Motor neuron (in vitro differentiated cells): ENCODE data around the gene KCNMB3. TPM values are rescaled to one million over a fixed set of nuclear protein-coding genes. Genes with fewer than 3 reads are reported as not detected.
"Not testable (repeated sequence)": the region's sequence is repeated elsewhere in the genome, so short reads cannot be mapped to it uniquely, and the experiment has no call there.

ENCODE experiments used
- ATAC-seq, 8 experiments: fragments of 200-7000 bp; cut with Tn5 transposase; replicated peaks in 6 of 8; 2 replicates each; pipeline ENCODE4 v1.8.0; 2021; ENCODE audit warnings: mild to moderate bottlenecking in 8 of 8, moderate library complexity in 8 of 8
- H3K27ac ChIP-seq, 2 donors: fragments of 250-450 bp; sonication (Bioruptor Pico); 2 replicates each; pipeline ENCODE4 v1.9.0; 2021; ENCODE audit warnings: antibody characterized with exemption in 2 of 2, mild to moderate bottlenecking in 2 of 2, moderate library complexity in 1 of 2
- H3K4me1 ChIP-seq, 2 donors: fragments of 250-450 bp; sonication (Bioruptor Pico); replicated peaks in 1 of 2; 2 replicates each; pipeline ENCODE4 v1.6.1; 2021; ENCODE audit warnings: antibody characterized with exemption in 2 of 2, mild to moderate bottlenecking in 2 of 2, moderate library complexity in 1 of 2
- H3K4me3 ChIP-seq, 5 donors: fragments of 250-450 bp; sonication (Bioruptor Pico); 2 replicates each; pipeline ENCODE4 v1.9.0; 2021; ENCODE audit warnings: antibody characterized with exemption in 5 of 5, mild to moderate bottlenecking in 5 of 5, moderate library complexity in 4 of 5
- WGBS, 10 experiments: fragments of 450-650 bp; shearing (Covaris generic); methylation state at CpG; one replicate each; pipeline ENCODE4 v1.0.0; 2022; 5-methylcytosine and 5-hydroxymethylcytosine counted together
- in situ Hi-C, 9 experiments: fragments of 400-800 bp; cut with MboI; loops; one replicate each; pipeline ENCODE4 v1.15.0; 2021; ENCODE audit warnings: low sequenced_read_pairs in 9 of 9, low pct_unique_long_range_greater_than_20kb in 2 of 9; ENCODE audit not compliant: unreplicated experiment in 9 of 9
- total RNA-seq, 8 experiments: library from RNA; unstranded; fragments of 300-600 nt; gene quantifications; 2 replicates each; pipeline versions ENCODE4 v1.2.3 to v1.2.4, GENCODE V29; 2022

Gene KCNMB3
- total RNA-seq, 8 experiments from 2014 or later, result 1.4 to 3.4 (median 2.3) TPM

DNA sequence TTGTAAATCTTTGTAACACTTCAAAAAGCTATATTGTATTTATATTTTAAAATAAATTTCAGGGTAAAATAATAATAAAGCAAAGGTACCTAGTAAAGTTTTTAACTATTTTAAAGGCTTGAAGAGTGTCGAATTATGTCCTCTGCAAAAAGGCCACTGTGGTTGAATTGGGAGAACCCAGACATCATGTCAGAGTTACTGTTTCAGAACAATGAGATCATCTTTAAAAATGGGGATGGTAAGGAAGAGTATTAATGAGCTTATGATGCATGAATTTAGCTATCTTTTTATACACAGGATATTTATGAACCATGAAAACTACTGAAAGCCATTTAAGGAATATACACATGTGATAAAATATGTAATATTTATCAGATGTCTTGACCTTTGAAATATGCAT is 26.3 kb downstream of the KCNMB3 start:
- ATAC-seq, result no peak
- no peak overlapping the region for H3K4me3 ChIP-seq
- in situ Hi-C loops, result no loop called here
- peaks cover 3 to 4% of the 10 kb centered on the region in 2 donors for H3K4me1 ChIP-seq
- H3K27ac ChIP-seq, result no peak overlapping the region
- 85 to 100% (median 100%) methylated on average over 1 of the region's 1 CpG; no CpG with 5 or more reads in 1 of the 10 experiments for WGBS, 10 experiments

DNA sequence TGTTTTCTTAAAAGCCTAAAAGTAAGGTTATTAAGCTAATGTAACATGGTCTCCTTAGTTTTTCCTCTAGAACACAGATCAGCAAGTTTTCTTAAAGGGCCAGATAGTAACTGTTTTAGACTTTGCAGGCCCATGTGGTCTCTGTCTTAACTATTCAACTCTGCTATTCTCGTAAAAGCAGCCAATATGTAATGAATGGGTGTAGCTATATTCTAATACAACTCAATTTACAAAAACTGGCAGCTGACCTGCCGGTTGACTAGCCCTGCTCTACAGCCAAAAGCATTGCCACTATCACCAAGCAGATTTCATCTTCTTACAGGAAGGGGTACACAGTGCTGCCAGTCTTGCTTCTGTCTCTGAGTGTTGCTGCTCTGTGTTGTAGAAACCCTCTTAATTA is 27.4 kb downstream of the KCNMB3 start:
- Histone ChIP-seq H3K4me3 (no peak overlapping the region), H3K4me1 (no peaks in the 10 kb centered on the region), H3K27ac (no peak overlapping the region)
- peak in 3 of 8 experiments; percentile 99 for ATAC-seq
- in situ Hi-C loops, result no loop called here
- WGBS, 10 experiments, result 0 to 100% (median 45%) methylated on average over 1 to 2 of the region's 2 CpGs; no CpG with 5 or more reads in 2 of the 10 experiments

DNA sequence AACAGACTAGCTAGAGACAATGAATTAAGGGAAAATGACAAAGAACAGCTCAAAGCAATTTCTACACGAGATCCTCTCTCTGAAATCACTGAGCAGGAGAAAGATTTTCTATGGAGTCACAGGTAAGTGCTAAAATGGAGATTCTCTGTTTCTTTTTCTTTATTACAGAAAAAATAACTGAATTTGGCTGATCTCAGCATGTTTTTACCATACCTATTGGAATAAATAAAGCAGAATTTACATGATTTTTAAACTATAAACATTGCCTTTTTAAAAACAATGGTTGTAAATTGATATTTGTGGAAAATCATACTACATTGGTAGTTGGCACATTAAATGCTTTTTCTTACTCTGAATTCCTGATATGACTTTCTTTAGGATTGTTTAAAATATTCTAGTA is 32.7 kb downstream of the KCNMB3 start:
- ATAC-seq, H3K4me3 ChIP-seq, in situ Hi-C loops, H3K27ac ChIP-seq, H3K4me1 ChIP-seq: not testable (repeated sequence)
- WGBS, 10 experiments, result 67 to 100% (median 86%) methylated on average over 1 of the region's 1 CpG; no CpG with 5 or more reads in 6 of the 10 experiments

DNA sequence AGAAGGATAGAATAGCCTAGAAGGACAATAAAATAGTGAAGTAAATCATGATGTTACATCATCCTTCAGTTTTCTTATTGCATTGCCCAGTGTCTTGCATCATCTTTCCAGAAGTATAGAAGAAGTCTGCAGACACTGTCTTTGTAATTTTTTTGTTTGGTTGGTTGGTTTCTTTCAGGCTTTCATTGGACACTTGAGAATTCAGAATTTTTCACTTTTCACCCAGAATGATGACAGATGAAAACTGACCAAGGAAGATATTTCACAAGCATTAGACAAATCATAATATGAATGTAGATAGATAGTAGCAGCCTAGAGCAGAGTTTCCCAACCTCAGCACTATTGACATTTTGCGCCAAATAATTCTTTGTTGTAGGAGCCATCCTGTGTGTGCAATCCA is 35.4 kb downstream of the KCNMB3 start:
- peak in 1 of 8 experiments; percentile 31 for ATAC-seq
- H3K4me3 ChIP-seq, H3K27ac ChIP-seq, H3K4me1 ChIP-seq, in situ Hi-C loops: not testable (repeated sequence)
- no CpG with 5 or more reads among the region's 1 CpG for WGBS, 10 experiments

DNA sequence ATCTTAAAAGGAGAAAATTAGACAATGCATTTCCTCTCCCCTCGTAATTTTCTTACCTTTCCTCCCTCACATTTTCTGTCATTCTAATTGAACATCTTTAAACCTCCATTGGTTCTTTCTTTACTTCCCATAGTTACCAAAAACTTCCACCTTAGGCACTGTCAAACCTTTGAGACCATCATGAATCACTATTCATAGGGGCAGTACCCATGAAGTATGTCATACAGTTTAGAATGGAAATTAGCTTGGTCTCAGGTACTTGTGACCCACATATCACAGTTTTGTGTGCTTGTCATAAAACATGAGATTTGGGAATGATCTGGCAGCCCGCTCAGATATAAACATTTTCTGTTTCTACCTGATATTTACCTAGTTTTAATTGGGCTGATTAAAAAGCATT is 50.1 kb downstream of the KCNMB3 start:
- 83 to 100% (median 94%) methylated on average over 1 to 2 of the region's 2 CpGs for WGBS, 10 experiments
- in situ Hi-C loops, result no loop called here

DNA sequence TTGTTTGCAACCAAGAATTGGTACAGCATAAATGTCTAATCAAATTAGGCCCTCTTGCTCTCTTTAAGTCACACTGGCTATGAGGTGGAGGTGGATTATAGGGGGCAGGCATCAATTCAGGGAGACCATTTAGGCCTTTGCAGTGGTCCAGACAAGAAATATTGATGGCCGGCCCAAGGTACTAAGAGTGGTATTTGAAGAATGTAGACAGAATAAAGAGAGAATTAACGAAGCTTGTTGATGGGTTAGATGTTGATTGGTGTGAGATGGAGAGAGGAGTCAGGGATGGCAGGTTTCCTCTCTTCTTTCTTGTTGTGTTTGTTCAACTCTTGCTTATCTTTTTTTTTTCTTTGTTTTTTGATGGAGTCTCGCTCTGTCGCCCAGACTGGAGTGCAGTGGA is 54.2 kb downstream of the KCNMB3 start:
- Histone ChIP-seq H3K27ac (no peak overlapping the region), H3K4me3 (no peak overlapping the region), H3K4me1 (no peaks in the 10 kb centered on the region)
- in situ Hi-C loops, result no loop called here
- WGBS, 10 experiments, result 40 to 100% (median 92%) methylated on average over 1 to 3 of the region's 4 CpGs; no CpG with 5 or more reads in 2 of the 10 experiments
- ATAC-seq, result no peak

More for the DNA sequence above, 50.1 kb downstream of the KCNMB3 start:
- no peak overlapping the region for H3K27ac ChIP-seq
- H3K4me1 ChIP-seq, result no peaks in the 10 kb centered on the region
- no peak overlapping the region for H3K4me3 ChIP-seq
- no peak for ATAC-seq

DNA sequence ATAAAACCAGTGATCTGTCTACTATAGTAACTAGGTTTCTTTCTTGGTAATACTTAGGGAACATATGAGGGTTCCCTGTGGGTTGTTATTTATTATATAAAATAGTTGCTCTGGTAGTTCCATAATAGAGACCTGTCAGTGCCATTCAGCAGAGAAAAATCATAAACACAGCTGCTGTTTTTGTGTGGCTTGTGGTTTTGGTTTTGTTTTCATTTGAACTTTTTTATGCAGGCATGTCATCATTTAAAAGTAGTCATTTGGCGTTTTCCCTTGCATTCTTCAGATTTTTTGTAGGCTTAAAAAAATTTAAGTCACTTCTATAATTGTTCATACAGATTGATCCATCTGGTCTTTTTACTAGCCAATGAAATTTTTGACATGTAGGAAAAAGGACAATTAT is 54.8 kb downstream of the KCNMB3 start:
- H3K27ac ChIP-seq, result no peak overlapping the region
- WGBS, 10 experiments, result 0 to 100% (median 85%) methylated on average over 1 of the region's 1 CpG
- no peaks in the 10 kb centered on the region for H3K4me1 ChIP-seq
- no peak overlapping the region for H3K4me3 ChIP-seq
- ATAC-seq, result peak in 3 of 8 experiments; percentile 24 to 85 (median 70)
- in situ Hi-C loops, result no loop called here

DNA sequence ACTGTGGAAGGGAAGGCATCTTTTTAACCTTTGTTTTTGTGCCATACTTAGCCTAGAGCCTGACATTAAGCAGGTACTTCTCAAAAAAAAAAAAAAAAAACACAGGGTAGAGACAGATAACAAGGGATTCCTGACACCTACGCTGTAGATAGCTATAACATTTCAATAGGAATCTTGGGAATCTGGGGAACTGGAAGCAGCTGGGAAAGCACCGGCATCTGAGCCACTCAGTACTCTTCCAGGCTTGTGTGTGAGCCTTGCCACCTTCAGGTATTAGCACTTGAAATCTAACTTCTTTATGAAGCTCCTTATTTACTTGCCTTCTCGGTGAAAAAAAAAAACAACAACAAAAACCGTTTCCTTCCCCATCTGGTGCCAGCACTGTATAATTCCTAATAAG is 56.0 kb downstream of the KCNMB3 start:
- in situ Hi-C loops, result no loop called here
- 67 to 100% (median 85%) methylated on average over 1 to 4 of the region's 4 CpGs; no CpG with 5 or more reads in 2 of the 10 experiments for WGBS, 10 experiments
- ATAC-seq, result no peak
- Histone ChIP-seq H3K4me3 (no peak overlapping the region), H3K4me1 (peaks cover 1 to 2% of the 10 kb centered on the region in 2 donors), H3K27ac (no peak overlapping the region)

Other genes starting within 250 kb of the KCNMB3 start
- 10 to 100 TPM in 6 of 8 experiments, 1 to 10 TPM in 2; 7.0 to 62.5 (median 26.9) TPM for gene ZMAT3, start 179.3 kb downstream of the KCNMB3 start, total RNA-seq
- gene PIK3CA, start 102.8 kb downstream of the KCNMB3 start, total RNA-seq, result 10 to 100 TPM; 13.4 to 21.7 (median 16.1) TPM
- 10 to 100 TPM; 22.5 to 49.8 (median 33.8) TPM for gene ZNF639, start 71.9 kb upstream of the KCNMB3 start, total RNA-seq
- 10 to 100 TPM; 19.2 to 44.2 (median 36.3) TPM for gene MFN1, start 96.6 kb upstream of the KCNMB3 start, total RNA-seq
- gene GNB4, start 200.4 kb upstream of the KCNMB3 start, total RNA-seq, result 10 to 100 TPM in 5 of 8 experiments, 1 to 10 TPM in 3; 5.4 to 55.4 (median 12.8) TPM